CD4-positive, alpha-beta T cell treated with Interleukin-12 subunit alpha and Interleukin-12 subunit beta, for 1 hour (primary cell): ENCODE results near the gene P3H4.
A peak's percentile ranks its signal among the peaks of the same experiment; 100 is the strongest.
"Not testable (repeated sequence)": the region's sequence is repeated elsewhere in the genome, so short reads cannot be mapped to it uniquely, and the experiment has no call there.

Source experiments
- DNase-seq: peaks from one replicate; pipeline ENCODE4 v3.0.0-alpha.2; 2020

P3H4 gene

DNA sequence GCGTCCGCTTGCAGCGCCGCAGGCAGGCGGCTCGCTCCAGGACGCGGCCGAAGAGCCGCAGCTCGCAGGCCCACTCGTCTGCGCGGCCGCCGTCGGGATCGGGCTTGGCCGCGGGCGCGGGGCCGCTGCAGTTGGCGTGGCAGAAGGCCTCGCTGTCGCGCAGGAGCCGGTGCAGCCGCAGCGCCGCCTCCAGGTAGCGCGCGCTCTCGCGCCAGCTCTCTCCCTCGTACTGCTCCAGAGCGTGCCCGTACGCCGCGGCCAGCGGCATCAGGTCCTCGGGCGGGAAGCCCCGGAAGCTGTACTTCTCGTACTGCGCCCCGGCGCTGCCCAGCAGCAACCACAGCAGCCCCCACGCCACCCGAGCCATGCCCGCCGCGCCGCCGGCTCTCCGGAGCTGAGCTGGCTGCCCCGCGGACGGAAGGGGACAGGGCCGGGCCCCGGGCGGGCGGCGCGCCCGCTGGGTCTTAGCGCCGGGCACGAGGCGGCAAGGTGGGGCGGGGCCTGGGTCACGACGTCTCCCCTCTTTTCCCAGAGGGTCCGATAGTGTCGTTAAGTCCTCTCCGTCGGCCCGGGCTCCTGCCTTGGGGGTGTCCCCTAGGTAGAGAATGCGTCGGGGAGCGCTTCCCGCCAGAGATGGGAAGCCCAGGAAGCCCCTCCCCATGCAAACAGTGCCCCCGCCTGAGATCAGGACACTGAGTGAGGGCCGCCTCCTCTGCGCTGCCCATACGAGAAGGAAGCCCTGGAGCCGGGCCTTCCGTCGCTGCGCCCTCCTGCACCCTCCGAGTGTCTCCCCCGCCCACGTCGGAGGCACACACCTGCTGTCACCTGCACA, at the start of gene P3H4:
Gene P3H4, minus strand, starts transcription at position 401 of the 832 bp plus-strand sequence. Its CDS starts 34 bp downstream, at position 367.
- DNase-seq = peak; percentile 77

DNA sequence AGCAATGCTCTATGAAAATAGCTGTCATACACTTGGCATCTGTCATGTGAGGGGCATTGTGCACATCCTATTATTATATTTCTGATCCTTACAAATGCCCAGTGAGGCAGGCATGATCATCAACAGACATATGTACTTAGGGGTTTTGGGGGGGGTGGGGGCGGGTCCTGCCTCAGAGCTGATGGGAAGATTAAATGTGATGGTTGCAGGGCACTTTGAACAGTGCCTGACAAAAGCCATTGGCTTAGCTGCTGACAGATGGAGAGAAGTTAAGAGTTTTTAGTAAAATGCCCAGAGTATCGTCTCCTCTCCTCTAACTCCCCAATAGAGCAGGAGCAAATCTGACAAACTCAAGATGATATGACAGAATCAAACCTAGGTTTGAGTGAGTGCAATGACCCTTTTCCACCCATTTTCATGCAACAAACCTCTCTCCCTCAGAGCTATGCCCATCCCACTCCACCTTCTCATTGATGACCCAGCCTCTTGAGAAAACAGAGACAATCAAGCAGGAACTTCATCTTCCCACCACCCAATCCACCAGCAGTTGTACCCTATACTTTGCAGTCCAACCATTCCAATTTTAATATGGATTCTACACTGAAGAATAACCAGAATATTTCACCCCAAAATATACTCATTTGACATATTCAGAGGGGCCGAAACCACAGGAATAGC, 48.6 kb upstream of the P3H4 start:
- no peak for DNase-seq

GRCh38 chr17:41851382-41851781, 39.6 kb upstream of the P3H4 start:
- DNase-seq = not testable (repeated sequence)

GRCh38 chr17:41849251-41849990, 37.7 kb upstream of the P3H4 start:
- no peak for DNase-seq

- DNase-seq = no peak
Observed at GRCh38 chr17:41848788-41849187, 37.0 kb upstream of the P3H4 start.

DNA sequence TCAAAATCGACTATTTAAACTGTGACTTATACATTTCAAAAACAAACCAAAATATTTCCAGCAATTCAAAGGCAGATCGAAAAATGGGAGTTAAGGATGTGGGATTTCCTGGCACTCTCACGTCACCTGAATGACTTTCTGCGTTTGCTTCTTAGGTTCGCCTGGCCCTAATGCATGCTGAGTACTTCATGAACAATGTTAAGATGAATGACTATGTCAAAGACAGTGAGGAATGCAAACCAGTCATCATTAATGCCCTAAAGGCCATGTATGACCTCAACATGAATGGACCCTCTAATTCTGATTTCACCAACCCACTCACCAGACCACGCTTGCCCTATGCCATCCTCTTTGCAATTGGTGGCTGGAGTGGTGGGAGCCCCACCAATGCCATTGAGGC, 33.2 kb upstream of the P3H4 start:
- no peak for DNase-seq

DNA sequence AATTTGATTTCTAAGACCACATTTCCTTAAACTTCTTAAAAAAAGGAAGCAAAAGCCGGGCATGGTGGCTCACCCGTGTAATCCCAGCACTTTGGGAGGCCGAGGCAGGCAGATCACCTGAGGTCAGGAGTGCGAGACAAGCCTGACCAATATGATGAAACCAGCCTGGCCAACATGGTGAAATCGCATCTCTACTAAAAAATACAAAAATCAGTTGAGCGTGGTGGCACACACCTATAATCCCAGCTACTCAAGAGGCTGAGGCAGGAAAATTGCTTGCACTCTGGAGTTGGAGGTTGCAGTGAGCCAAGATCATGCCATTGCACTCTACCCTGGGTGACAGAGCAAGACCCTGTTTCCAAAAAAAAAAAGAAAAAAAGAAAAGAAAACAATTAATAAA, 29.0 kb upstream of the P3H4 start:
- DNase-seq = not testable (repeated sequence)

GRCh38 chr17:41839448-41839847, 27.7 kb upstream of the P3H4 start:
- DNase-seq = not testable (repeated sequence)

DNA sequence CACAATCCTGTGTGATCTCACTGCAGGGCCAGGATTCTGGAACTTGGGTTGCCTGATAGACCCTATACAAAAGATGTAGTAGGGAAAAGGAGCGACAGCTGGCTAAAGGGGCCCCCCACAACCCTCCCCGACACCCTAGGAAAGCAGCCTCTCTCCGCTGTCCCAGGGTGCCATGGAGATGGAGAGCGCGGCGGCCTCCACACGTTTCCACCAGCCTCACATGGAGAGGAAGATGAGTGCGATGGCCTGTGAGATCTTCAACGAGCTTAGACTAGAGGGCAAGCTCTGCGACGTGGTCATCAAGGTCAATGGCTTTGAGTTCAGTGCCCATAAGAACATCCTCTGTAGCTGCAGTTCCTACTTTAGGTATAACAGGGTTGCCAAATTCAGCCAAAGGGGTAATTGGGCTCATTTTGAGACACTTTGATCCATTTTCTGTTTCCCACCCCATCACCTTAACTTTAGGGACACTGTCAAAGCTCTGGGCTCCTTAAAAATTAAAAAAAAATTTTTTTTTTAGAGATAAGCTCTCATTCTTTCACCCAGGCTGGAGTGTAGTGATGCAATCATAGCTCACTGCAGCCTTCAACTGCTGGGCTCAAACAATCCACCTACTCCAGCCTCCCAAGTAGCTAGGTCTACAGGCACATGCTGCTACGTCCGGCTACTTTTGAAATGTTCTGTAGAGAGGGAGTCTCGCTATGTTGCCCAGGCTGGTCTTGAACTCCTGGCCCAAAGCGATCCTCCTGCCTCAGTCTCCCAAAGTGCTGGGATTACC, 26.2 kb upstream of the P3H4 start, which contains the start of gene KLHL10:
Gene KLHL10, plus strand, starts transcription at position 65 of the 778 bp plus-strand sequence. Its CDS starts 108 bp downstream, at position 173.
- no peak for DNase-seq

- DNase-seq = no peak
Observed at GRCh38 chr17:41836550-41837196, 24.9 kb upstream of the P3H4 start.

- DNase-seq = peak; percentile 52
Observed at GRCh38 chr17:41835800-41836549, 24.2 kb upstream of the P3H4 start, which contains the start of gene NT5C3B. NT5C3B (minus strand) TSS chr17:41836232; CDS start chr17:41836193, 39 bp downstream.

DNA sequence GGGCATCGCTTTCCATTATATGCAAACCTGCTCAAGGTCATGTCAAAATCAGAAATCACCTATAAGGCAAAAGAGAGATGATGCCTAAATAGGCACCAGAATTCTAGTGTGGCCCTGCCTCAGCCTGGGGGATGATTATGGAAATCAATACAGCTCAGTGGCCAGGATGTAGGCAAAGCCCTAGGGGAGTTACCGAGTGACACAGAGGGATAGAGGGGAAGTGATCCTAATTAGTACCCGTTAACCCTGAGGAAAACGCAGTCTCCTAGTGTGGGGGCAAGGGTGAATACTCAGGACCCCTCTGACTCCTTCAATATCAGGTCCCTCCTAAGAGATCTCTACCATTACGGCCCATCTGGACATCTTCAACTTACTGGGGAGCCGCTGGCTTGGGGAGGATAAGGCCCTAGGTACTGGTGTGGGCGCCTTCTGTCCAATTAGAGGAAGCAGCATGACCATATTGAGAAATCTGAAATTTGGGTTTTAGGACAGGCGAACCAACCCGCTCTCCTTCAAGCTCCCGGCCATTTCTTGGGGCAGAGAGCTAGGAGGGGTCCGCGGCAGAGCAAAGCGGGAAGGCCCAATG, 23.6 kb upstream of the P3H4 start:
- no peak for DNase-seq

DNA sequence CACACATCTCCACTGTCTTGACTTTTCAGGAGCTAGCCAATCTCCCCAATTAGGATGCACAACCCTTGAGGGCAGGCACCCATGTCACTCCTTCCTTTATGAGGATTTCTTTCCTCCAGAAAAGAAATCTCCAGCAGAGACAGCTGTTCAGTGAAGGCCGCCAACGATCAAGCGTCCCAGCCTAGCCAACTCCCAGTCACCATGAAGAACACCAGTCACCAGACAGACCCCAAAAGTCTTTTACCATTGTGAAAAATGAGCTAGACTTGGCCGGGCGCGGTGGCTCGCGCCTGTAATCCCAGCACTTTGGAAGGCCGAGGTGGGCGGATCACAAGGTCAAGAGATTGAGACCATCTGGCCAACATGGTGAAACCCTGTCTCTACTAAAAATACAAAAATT, 18.2 kb upstream of the P3H4 start:
- DNase-seq = not testable (repeated sequence)

GRCh38 chr17:41825175-41825845, 13.6 kb upstream of the P3H4 start:
- DNase-seq = no peak

GRCh38 chr17:41824086-41824485, 12.3 kb upstream of the P3H4 start:
- no peak for DNase-seq

- DNase-seq = no peak
Observed at GRCh38 chr17:41823580-41823979, 11.8 kb upstream of the P3H4 start.

GRCh38 chr17:41823141-41823524, 11.4 kb upstream of the P3H4 start:
- DNase-seq = no peak

GRCh38 chr17:41822216-41823140, 10.7 kb upstream of the P3H4 start:
- DNase-seq = no peak

DNA sequence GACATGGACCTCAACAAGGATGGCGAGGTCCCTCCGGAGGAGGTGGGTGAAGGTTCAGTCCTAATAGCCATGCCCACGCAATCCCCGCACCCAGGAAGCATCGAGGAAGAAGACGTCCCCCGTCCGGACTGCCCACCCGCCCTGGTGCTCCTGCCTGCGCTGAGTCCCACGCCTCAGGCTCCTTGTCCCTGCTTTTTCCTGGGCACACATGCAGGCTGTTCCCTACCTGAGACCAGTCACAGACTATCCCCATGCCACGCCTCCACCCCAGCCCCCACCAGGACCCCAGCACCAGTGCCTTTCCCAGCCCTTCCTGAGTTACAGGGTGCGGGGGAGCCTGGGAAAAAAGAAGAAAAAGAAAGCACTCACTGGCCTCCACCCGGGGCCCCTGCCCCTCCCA, 10.0 kb upstream of the P3H4 start:
- no peak for DNase-seq
